ENCODE measurements around the gene RRM2.
A peak's percentile ranks its signal among the peaks of the same experiment; 100 is the strongest.
"Not testable (repeated sequence)": the region's sequence is repeated elsewhere in the genome, so short reads cannot be mapped to it uniquely, and the experiment has no call there.

Gene RRM2

DNA sequence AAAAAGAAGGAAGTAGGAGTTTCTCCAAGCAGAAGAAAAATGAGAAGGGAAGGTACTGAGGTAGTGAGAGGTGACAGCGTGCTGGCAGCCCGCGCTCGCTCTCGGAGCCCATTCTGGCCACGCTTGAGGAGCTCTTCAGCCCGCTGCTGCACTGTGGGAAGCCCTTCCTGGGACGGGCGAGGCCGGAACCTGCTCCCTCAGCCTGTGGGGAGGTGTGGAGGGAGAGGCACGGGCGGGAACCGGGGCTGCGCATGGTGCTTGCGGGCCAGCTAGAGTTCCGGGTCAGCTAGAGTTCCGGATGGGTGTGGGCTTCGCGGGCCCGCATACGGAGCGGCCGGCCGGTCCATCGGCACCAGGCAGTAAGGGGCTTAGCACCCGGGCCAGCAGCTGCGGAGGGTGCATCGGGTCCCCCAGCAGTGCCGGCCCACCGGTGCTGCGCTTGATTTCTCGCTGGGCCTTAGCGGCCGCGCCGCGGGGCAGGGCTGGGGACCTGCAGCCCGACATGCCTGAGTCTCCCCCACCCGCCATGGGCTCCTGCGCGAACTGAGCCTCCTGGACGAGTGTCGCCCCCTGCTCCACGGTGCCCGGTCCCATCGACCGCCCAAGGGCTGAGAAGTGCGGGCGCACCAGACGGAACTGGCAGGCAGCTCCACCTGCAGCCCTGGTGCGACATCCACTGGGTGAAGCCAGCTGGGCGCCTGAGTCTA is 31.2 kb upstream of the RRM2 start:
- DNase-seq (ENCODE audit: low read depth in 3 of 3): no peak

DNA sequence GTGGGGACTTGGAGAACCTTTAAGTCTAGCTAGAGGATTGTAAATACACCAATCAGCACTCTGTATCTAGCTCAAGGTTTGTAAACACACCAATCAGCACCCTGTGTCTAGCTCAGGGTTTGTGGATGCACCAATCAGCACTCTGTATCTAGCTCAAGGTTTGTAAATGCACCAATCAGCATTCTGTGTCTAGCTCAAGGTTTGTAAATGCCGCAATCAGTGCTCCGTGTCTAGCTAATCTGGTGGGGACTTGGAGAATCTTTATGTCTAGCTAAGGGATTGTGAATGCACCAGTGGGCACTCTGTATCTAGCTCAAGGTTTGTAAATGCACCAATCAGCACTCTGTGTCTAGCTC is 30.7 kb upstream of the RRM2 start:
- DNase-seq (ENCODE audit: low read depth in 3 of 3): not testable (repeated sequence)

DNA sequence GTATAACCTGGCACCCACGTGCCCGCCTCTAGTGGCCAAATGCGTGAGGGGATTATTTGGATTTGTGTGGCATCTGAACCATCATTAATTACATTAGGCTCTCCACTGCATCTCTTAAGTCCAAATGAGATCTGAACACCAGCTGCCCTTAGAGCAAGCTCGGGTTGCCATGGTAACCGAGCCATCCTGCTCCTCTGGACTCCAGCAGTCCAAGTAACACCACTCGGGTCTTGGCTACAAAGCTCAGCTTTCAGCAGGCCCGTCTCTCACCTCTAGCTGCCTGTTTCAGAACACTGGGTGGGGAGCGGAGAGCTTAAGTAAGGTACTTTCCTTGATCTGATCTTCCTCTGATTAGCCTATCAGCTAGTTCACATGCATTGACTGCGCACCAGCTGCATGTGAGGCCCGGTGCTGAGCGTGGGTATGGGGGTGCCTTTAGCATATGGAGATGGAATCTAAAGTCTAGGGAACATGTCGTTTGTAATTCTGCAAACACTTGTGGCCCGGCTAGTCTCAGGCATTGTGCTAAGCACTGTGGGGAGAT is 28.2 kb upstream of the RRM2 start:
- DNase-seq (ENCODE audit: low read depth in 3 of 3): no peak

DNA sequence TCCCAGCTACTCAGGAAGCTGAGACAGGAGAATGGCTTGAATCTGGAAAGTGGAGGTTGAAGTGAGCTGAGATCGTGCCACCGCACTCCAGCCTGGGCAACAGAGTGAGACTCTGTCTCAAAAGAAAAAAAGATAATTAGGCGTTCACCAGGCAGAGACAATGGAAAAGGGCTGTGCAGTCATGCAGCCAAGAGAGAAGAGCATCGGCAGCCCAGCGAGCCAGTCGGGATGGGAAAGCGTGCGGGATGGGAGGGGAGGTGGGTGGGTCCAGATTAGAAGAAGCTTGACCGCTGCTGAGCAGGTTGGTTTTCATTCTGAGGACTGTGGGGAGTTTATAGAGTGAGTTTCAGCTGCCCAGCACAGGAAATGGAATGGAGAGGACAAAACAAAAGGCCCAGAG is 27.4 kb upstream of the RRM2 start:
- DNase-seq (ENCODE audit: low read depth in 3 of 3): no peak

DNA sequence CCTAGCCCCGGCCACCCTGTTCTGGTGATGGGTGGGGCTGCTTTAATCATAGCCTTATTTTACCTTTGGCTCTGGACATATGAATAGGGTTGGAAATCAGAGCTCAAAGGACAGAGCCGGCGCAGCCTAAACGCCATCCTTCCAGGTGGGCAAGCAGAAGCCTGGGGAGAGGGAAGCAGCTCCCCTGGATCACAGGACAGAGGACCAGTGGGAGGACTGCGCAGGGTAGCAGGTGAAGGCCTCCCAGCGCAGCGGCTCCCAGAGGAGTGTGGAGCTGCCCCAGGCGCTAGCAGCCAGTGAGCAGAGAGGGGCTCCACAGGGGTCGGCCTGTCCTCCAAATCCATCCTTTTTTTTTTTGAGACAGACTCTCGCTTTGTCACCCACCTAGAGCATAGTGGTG is 25.9 kb upstream of the RRM2 start:
- DNase-seq (ENCODE audit: low read depth in 3 of 3): no peak

DNA sequence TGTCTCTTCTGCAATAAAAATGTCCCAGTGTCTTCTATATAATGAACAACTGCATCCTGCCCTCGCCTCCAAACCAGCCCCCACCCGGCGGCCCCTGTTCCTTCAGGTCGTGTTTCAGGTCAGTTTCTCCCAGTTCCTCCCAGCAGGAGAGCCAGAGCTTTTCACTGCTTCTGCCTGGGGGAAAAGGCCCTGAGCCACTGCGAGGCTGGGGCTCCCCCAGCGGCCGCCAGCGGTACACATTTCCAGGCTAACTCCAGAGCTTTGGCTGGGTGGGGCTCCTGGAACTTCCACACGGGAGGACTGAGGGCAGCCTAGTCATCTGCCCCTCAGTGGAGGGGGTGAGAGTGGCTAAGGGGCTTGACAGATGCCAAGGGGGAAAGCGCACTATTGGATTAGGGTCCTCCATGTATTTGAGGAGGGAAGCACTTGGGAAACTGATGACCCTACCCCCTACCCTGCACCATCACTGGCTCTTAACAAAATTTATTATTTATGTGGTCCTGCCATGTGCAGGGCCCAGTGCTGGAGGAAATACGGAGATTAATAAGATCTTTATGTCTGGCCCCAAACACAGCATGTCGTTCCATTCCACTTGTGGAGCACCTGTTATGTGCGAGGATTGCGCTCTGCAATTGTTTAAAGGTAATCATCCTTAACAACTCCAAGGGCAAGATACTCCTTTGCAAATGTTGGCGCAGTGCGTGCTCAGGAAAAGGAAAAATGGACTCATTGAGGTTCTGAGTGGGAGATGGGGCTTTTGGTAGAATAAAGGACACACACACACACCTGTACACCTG is 25.0 kb upstream of the RRM2 start:
- DNase-seq (ENCODE audit: low read depth in 3 of 3): peak in 1 of 3 donors; percentile 28

DNA sequence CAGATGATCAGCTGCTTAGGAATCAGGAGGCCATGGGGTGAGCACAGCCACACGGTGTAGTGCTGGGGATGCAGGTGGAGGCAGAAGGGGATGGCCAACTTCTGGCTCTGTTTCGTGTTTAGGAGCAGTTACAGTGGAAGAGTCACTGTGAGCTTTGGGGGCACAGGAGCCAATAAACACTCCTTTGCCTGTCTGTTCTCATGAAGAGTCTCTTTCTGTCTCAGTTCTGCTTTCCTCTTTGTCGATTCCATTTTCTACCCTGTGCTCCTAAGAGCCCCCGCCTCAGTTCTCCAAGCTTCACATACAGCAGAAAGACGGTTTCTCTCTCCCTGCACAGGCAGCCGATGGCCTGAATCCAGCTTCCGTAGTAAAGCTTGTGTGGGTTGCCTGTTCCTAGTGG is 21.0 kb upstream of the RRM2 start:
- no peak for DNase-seq (ENCODE audit: low read depth in 3 of 3)

DNA sequence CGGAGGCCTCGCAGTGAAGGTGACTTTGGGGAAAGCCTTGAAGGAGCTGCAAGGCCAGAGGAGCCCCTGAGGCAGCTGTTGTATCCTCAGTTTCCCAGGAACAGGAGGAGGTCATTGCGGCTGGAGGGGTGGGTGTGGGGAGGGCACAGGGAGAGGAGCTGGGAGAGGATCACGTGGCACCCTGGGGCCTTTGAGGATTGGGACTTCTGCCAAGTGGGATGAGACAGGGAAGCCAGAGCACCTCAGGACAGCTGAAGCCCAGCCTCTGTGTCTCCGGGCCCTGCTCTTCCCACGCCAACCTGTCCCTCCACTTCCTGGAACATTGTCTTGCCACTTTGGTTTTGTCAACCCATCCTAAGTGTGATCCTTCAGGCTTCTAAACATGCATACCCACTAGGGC is 19.4 kb upstream of the RRM2 start:
- no peak for DNase-seq (ENCODE audit: low read depth in 3 of 3)

DNA sequence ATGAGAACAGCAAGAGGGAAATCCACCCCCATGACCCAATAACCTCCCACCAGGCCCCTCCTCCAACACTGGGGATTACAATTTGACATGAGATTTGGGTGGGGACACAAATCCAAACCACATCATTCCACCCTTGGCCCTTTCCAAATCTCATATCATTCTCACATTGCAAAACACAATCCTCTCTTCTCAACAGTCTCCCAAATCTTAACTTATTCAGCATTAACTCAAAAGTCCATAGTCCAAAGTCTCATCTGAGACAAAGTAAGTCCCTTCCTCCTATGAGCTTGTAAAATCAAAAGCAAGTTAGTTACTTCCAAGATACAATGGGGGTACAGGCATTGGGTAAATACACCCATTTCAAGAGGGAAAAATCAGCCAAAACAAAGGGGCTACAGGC is 17.6 kb upstream of the RRM2 start:
- not testable (repeated sequence) for DNase-seq (ENCODE audit: low read depth in 3 of 3)

DNA sequence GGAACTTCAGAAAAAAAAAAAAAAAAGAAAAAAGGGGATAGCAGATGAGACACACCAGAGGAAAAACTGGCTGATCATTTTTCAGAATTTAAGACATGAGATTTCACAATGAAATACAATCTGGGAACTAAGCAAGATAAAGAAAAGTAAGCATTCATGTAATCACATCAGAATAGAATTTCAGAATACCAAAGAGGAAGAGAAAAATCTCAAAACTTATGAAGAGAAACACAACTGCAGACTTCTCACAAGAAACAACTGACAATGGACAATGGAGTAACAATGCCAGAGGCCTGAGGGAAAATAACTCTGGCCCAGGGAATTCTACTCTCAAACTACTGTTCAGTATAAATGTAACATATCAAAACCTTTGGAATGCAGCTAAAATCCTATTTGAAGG is 13.2 kb upstream of the RRM2 start:
- no peak for DNase-seq (ENCODE audit: low read depth in 3 of 3)

DNA sequence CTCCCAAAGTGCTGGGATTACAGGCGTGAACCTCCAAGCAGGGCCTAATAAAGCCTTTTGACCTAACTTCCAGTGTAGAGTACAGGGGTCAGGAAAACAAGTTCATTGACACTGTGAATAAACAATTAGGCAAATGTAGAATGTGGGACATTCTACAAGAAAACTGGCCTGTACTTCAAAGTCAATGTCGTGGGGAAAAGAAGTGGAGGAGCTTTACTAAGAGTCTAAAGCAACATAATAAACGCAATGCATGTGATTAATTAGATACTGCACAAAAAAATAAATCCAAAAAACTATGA is 3.6 kb upstream of the RRM2 start:
- no peak for DNase-seq (ENCODE audit: low read depth in 3 of 3)

DNA sequence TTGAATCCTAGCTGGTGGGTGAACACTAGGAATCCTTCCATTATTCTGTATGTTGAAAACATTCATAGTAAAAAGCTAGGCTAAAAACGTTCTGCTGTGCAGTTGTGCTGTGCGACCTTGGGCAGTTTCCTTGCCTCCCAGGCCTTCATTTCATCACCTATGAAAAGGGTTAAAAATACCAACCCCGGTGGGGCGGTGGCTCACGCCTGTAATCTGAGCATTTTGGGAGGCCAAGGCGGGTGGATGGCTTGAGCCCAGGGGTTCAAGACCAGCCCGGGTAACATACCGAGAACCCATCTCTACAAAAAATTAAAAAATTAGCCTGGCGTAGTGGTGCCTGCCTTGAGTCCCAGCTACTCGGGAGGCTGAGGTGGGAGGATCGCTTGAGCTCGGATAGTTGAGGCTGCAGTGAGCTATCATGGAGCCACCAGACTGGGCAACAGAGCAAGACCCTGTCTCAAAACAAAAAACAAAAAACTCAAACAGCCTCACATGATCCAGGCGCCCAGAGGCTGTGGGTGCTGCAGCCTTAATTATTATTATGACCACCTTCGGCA is 2.9 kb upstream of the RRM2 start:
- no peak for DNase-seq (ENCODE audit: low read depth in 3 of 3)

DNA sequence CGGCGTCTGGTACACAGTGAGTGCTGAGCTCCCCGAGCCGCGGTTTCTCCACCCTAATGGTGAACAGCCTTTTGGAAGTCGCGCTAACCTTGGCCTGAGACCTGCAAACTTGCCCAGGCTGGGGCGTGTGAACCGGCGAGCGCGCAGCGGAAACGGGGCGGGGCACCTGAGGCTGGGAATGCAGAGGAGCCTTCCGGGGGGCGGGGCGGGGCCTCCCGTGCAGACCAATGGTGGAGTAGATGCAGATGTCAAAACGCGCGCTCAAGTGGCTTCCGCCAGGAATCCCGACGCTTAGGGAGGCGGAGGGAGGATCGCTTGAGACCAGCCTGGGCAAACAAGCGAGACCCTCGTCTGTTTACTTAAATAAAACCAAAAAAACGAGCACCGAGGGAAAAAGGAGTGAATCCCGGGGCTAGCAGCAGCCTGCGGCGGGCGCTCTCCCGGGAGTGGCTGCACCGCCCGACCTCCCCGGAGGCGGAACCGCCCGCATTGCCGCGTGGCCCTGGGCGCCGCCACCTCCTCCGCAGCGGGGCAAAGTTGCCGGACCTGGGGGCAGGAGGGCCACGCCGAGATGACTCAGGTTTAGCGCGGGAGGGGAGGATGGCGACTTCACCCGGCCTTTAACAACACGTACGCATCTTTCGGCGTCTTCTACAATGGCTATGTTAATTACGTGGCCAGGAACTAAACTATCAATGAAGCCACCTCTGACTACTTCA is 2.2 kb upstream of the RRM2 start:
- DNase-seq (ENCODE audit: low read depth in 3 of 3): peak; percentile 91 to 95 (median 95)

DNA sequence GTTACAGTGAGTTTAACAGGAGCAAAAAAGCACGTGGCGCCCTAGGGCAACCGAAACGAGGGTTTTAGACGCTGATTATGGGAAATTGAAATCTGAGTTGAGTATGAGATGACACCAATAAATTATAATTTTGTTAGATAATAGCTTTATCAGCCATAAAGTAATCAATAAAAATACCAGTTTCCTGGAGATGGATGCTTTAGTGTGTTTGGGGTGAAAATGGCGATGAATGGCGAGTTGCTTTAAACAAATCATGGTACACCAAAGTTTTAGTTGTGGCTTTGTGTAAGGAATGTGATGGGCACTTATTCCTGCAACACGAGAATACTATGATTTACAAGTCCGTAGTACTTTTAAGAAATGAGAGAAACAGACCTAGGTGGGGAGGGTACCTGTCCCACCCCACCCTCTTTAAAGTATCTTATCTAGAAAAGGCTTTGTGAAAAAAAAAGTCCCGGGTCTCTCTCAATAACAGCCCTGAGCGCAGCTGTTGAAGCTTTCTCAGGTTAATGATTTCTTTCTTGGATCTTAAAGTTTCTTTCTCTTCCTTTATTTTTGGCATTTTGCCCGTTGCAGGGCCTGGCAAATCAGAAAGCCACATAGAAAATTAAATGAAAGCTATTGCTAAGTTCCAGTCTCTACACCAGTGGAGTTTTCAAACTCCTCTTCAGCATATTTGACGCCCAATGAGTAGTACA is 1.5 kb upstream of the RRM2 start:
- no peak for DNase-seq (ENCODE audit: low read depth in 3 of 3)

DNA sequence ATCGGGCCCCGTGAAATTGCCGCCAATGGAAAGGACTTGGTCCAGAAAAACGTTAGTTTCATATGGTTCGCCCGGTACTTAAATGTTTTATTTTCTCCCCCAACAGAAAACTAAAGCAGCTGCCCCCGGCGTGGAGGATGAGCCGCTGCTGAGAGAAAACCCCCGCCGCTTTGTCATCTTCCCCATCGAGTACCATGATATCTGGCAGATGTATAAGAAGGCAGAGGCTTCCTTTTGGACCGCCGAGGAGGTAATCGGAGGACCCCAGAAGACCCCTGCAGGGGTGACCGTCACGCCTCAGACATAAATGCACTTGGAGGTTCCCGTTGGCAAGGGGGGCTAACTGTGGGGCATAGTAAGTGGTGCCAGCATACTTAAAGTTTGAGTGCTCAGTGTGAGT is 742 bp downstream of the RRM2 start:
- no peak for DNase-seq (ENCODE audit: low read depth in 3 of 3)

DNA sequence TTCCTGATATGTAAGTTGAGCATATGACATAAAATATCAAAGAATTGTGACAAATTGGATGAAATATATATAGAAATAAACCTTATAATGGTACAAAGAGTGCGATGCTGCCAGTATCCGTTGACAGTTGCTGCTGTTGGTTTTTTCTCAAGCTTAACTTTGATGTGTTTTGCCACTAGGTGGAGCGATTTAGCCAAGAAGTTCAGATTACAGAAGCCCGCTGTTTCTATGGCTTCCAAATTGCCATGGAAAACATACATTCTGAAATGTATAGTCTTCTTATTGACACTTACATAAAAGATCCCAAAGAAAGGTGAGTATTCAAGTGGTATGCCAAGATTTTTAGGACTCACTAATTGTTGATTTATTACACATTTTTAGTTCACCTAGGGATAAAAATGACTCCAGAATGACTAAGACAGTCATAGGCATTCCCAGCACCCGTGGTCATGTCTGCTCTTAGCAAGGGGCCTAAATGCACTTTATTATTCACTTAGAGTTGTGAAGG is 2.1 kb downstream of the RRM2 start:
- DNase-seq (ENCODE audit: low read depth in 3 of 3): no peak

DNA sequence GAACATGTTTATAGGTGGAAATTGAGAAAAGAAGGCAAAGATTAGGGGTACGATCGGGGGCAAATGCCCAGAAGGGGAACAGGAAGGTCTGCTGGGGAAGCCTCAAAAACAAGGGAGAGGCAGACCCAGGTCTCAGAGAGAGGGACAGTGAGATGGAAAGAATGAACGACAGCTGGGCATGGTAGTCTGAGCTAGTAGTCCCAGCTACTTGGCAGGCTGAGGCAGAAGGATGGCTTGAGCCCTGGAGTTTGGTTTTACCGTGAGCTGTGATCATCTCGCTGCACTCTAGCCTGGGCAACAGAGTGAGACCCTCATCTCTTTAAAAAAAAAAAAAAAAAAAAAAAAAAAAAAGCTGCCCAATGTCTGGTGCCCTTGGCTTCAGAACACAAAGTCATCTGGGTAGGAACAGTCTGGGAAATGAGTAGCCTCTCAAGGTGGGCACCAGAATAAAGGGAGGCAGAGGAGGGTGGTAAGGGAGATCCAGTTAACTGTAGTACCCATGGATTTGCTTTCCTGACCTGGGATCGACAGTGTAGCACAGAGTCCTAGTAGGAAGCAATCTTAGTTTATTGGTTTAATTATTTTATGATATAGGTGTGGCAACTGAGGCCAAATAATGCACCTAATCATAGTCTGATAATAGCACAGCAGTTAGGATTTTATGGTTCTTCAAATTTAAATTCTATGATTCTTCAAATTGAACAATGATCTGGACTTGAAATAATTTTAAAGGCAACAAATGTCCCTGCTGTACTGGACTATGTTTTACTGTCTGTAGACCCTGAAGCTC is 3.5 kb downstream of the RRM2 start:
- no peak for DNase-seq (ENCODE audit: low read depth in 3 of 3)

DNA sequence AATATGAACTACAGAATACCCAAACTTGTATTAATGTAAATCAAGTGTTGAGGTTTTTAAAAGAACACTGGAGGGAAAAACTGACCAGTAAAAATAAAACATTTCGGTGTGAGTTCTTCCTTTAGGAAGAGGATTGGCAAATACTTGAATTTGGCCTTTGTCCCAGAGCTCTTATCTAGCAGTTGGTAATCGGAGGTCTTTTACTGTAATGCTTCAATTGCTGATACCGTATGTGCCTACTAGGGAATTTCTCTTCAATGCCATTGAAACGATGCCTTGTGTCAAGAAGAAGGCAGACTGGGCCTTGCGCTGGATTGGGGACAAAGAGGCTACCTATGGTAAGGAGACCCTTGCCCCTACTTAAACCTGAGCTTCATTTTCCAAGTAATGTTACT is 4.1 kb downstream of the RRM2 start:
- no peak for DNase-seq (ENCODE audit: low read depth in 3 of 3)

DNA sequence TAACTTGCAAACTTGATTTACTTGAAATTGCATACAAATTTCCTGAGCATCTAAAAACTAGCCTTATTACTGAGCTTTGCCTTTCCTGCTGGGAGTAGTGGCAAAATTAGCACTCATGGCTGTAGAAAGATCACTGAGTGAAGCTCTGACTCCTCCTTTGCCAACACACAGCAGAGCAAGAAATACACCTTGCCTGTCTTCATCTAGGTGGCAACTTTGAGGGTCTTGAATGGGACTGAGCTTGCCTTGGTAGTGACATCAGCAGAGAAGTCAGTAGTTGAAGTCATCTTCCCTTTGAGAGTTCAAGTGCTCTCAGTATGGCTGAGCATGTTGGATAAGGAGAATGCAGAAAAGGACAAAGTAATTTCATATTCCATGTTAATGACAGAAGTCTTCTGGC is 5.9 kb downstream of the RRM2 start:
- no peak for DNase-seq (ENCODE audit: low read depth in 3 of 3)

DNA sequence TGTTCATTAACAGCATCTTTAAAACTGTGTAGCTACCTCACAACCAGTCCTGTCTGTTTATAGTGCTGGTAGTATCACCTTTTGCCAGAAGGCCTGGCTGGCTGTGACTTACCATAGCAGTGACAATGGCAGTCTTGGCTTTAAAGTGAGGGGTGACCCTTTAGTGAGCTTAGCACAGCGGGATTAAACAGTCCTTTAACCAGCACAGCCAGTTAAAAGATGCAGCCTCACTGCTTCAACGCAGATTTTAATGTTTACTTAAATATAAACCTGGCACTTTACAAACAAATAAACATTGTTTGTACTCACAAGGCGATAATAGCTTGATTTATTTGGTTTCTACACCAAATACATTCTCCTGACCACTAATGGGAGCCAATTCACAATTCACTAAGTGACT is 7.0 kb downstream of the RRM2 start:
- no peak for DNase-seq (ENCODE audit: low read depth in 3 of 3)

DNA sequence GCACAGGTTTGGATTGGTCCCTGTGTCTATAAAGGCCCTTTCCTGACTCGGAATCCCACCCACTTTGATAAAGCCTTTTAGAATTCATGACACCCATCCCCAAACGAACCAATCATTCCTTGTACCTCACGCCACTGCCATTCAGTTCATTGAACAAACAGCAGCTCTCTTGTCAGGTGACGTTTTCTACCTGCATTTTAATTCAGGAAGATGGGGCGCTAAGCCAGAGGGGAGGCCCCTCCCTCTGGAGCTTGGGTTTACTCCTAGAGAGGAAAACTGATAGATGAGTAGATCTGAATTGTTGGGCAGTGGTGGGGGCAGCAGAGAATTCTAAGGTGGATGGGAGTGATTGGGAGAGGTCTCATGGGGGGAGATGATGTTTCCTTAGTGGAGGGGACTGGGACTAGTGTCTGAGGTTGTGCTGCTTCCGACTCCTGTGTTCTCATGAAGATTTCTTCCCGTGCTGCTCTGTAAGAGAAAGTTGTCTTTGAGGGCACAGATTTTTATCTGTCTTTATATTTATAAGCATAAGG is 9.6 kb downstream of the RRM2 start:
- DNase-seq (ENCODE audit: low read depth in 3 of 3): no peak

Data from stimulated activated CD4-positive, alpha-beta T cell treated with anti-CD3 and anti-CD28 coated beads, TNF-alpha, amount 100 ng/mL, for 48 hours (primary cell).